AG08395 (cell line): ENCODE data around the gene ERCC6L2.

ENCODE experiments used
- DNase-seq: peaks from one replicate; pipeline ENCODE4 v3.0.0; 2012; ENCODE audit warnings: mixed read lengths, low spot score

The ERCC6L2 gene

GRCh38 chr9:95862343-95862742, 13.1 kb upstream of the ERCC6L2 start:
- DNase-seq, result no peak

DNA sequence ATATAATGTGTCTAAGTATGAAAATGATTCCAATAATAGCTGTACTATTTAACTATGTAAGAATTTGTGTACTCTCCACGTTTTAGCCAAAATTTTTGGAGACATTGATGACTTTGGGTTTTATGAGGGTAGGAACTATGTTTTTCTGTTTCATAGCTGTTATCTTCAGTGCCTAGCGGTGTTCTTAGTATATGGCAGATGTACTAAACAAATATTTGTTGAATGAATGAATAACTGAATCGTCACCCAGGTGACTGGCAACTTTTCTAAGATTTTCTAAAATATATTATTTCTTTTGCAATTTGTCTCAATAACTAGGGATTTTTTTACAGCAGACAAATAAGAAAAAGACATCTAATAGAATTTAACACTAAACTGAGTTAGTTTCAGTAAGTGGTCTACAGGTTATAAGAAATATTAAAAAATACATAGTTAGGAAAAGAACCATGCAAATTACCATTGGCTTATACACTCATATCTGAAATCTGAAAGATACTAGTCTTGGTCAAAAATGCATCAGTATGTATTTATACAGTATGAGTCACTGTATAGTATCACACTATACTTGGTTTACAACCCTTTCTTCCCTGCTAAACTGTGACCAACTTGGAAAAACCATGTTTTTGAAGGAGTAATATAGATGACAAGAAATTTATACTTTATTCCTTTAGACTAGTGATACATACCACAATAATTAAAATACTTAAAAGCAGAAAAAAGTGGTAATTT, 10.5 kb upstream of the ERCC6L2 start:
- no peak for DNase-seq

DNA sequence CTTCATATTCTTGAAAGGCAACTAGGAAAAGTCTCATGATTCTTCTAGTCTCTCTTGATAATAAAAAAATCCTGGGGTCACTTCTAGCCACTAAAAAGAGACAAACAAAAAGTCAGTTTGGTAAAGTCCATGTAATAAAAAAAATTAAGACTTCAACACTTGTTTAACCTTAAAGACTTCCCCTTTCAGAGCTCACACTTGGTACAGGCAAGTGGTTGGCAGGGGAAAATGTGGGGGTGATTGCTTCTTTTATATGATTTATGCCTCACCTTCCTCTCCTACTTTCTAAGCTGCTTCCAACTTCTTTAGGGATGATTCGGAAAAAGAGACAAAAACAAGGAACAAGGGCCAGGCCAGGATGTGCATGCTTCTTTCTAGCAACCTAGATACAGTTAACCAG, 5.1 kb upstream of the ERCC6L2 start:
- DNase-seq, result no peak

GRCh38 chr9:95870906-95871305, 4.6 kb upstream of the ERCC6L2 start:
- no peak for DNase-seq

GRCh38 chr9:95874303-95874988, 1.0 kb upstream of the ERCC6L2 start:
- peak; percentile 20 for DNase-seq

GRCh38 chr9:95874989-95875304, 544 bp upstream of the ERCC6L2 start:
- peak; percentile 38 for DNase-seq

GRCh38 chr9:95876138-95876444, 600 bp downstream of the ERCC6L2 start:
- DNase-seq, result no peak

GRCh38 chr9:95876595-95876994, 1.1 kb downstream of the ERCC6L2 start:
- DNase-seq, result no peak

DNA sequence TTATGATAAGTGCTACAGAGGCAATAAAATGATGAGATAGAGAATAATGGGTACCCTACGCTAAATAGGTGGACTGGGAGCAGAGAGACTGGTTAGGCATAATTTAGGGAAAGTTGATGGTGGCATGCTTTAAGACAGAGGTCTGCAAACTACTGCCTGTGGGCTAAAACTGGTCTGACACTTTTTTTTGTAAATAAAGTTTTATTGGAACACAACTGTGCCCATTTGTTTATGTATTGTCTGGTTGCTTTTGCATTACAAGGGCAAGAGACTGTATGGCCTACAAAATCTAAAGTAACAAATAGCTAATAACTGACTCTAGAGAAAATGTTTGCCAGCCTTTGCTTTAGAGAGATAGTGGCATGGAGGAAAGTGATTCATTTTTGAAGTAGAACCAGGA, 2.5 kb downstream of the ERCC6L2 start:
- DNase-seq, result no peak

GRCh38 chr9:95879591-95879990, 4.1 kb downstream of the ERCC6L2 start:
- DNase-seq, result no peak

- DNase-seq, result no peak
Observed at GRCh38 chr9:95880021-95880690, 4.7 kb downstream of the ERCC6L2 start.

DNA sequence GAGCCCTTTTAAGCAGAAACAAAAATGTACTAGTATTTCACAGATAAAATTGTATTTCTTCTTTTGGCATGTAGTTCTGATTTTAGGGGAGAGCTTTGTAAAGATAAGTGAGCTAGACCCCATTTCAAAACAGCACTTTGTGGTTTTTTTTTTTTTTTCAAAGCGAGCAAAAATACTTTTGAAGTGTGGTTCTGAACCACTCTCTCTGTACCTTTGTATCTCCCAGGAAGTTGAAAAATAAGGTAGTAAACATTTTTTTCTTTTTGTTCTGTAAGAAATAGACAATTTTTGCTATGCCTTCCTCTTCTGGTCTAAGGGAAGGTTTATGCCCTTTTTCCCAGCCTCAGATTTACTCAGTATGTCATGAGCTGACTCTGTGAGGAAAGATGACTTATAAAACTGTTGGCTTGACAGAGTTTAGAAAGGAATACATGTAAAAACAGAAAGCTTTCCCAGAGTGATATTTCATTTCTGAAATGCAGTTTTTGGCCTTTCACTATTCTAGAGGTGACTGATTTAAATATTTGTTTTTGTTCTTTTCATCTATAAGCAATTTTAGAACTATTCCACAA, 12.5 kb downstream of the ERCC6L2 start:
- DNase-seq, result no peak

DNA sequence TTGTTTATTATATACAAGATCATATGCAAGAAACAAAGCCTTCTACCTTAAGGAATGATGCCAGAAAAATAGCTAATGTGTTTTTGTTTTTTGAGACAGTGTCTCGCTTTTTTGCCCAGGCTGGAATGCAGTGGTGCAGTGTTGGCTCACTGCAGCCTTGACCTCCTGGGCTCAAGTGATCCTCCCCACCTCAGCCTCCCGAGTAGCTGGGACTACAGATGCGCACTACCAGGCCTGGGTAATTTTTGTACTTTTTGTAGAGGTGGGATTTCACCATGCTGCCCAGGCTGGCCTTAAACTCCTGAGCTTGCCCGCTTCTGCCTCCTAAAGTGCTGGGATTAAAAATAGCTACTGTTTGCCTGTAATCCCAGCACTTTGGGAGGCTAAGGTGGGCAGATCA, 15.1 kb downstream of the ERCC6L2 start:
- no peak for DNase-seq

- DNase-seq, result no peak
Observed at GRCh38 chr9:95891067-95891671, 15.7 kb downstream of the ERCC6L2 start.

DNA sequence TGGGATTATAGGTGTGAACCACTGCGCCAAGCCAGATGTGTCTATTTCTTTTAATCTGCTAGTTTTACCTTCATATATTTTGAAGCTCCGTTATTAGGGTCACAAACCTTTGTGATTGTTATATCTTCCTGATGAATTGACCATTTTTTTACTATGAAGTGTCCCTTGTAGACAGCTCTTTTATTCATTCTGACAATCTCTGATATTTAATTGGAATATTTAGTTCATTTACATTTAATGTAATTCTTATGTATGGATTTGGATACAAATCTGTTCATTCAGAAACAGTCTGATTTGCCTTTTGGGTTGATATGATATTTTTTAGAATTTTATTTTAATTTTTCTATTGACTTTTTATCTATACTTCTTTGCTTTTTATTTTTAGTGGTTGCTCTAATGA, 17.2 kb downstream of the ERCC6L2 start:
- no peak for DNase-seq

GRCh38 chr9:95896580-95896979, 21.1 kb downstream of the ERCC6L2 start:
- no peak for DNase-seq

DNA sequence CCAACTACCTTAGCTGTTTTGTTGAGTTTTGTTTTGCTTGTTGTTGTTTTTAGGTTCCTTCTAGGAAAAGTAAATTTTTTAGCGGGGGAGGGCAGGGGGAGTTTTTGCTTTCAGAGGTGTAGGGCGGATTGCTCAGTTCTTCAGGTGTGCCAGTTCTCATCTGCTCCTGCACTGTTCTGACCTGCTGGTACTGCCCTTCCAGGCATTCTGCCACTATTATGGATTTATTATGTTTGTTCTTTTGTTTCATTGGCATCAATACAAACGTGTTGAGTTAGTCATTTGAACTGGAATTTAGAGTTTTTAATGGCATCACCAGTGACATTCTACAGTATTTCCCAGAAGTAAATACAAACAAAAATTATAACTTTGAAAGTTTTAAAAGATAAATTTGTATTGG, 26.0 kb downstream of the ERCC6L2 start:
- DNase-seq, result no peak

- no peak for DNase-seq
Observed at GRCh38 chr9:95903398-95903797, 27.9 kb downstream of the ERCC6L2 start.

GRCh38 chr9:95907794-95908193, 32.3 kb downstream of the ERCC6L2 start:
- no peak for DNase-seq

GRCh38 chr9:95910023-95910707, 34.7 kb downstream of the ERCC6L2 start:
- no peak for DNase-seq

GRCh38 chr9:95910770-95911340, 35.4 kb downstream of the ERCC6L2 start:
- no peak for DNase-seq

- DNase-seq, result no peak
Observed at GRCh38 chr9:95912773-95913172, 37.3 kb downstream of the ERCC6L2 start.
